IMR-90 (cell line): Measurements from ENCODE around the gene IL2. TPM values are rescaled to one million over a fixed set of nuclear protein-coding genes. Genes with fewer than 3 reads are reported as not detected.

Experiments
- ATAC-seq: fragments of 200-7000 bp; cut with Tn5 transposase; 2 replicates; pipeline ENCODE4 v1.9.1; 2020; ENCODE audit warnings: low read depth, mild to moderate bottlenecking, moderate library complexity
- BruUV-seq: library from RNA; stranded (reverse); fragments of 400-500 nt; replicated peaks from 2 replicates; lab custom pipeline; 2021; lab: Mats Ljungman, UMichigan
- CTCF ChIA-PET: fragments of 300-600 bp; formaldehyde crosslinking; extraction: SDS; loops from one replicate; lab custom pipeline; 2021; ENCODE audit warnings: antibody characterized with exemption; lab: Yijun Ruan, JAX
- POLR2A ChIA-PET: fragments of 300-600 bp; sonication (Branson Sonifier 250); formaldehyde crosslinking; loops from one replicate; lab custom pipeline; 2022; ENCODE audit warnings: antibody characterized with exemption; ENCODE audit not compliant: unreplicated experiment; lab: Charles Lee
- DNase-seq: peaks from one replicate; pipeline ENCODE4 v3.0.0; 2013
- H2AFZ ChIP-seq: replicated peaks from 2 replicates; pipeline ENCODE3; 2013; ENCODE audit warnings: low read length, mild to moderate bottlenecking; ENCODE audit not compliant: poor library complexity
- H2AK5ac ChIP-seq: 2 replicates; pipeline ENCODE4 v1.6.1; 2013; ENCODE audit warnings: low read depth, low read length, inconsistent platforms
- H2AK9ac ChIP-seq: replicated peaks from 2 replicates; pipeline ENCODE3; 2013; ENCODE audit warnings: mild to moderate bottlenecking, low read depth, low read length, moderate library complexity; ENCODE audit not compliant: poor library complexity
- H2BK120ac ChIP-seq: 2 replicates; pipeline ENCODE4 v1.6.1; 2013; ENCODE audit warnings: low read depth, low read length, inconsistent platforms
- H2BK15ac ChIP-seq: 3 replicates; pipeline ENCODE4 v1.6.1; 2013; ENCODE audit warnings: low read depth, low read length, inconsistent platforms
- H2BK20ac ChIP-seq: 2 replicates; pipeline ENCODE4 v1.6.1; 2013; ENCODE audit warnings: low read depth, mild to moderate bottlenecking, inconsistent platforms, low read length, moderate library complexity
- H2BK5ac ChIP-seq: 2 replicates; pipeline ENCODE4 v1.6.1; 2013; ENCODE audit warnings: mild to moderate bottlenecking, low read depth, low read length, inconsistent platforms; ENCODE audit not compliant: poor library complexity, severe bottlenecking
- H3K14ac ChIP-seq: replicated peaks from 2 replicates; pipeline ENCODE4 v1.6.1; 2013; ENCODE audit warnings: low read depth, low read length, inconsistent platforms
- H3K18ac ChIP-seq: 2 replicates; pipeline ENCODE4 v1.6.1; 2013; ENCODE audit warnings: low read depth, low read length, control low read depth
- H3K23ac ChIP-seq: 2 replicates; pipeline ENCODE4 v1.6.1; 2013; ENCODE audit warnings: low read depth, low read length, inconsistent platforms
- H3K27ac ChIP-seq: 2 replicates; pipeline ENCODE4 v1.5.1; 2013; ENCODE audit warnings: mild to moderate bottlenecking, control low read depth, low read length; ENCODE audit not compliant: insufficient read depth
- H3K27me3 ChIP-seq: 2 replicates; pipeline ENCODE4 v1.6.1; 2013; ENCODE audit warnings: low read length; ENCODE audit not compliant: control insufficient read depth, insufficient read depth
- H3K36me3 ChIP-seq: 2 replicates; pipeline ENCODE4 v1.6.1; 2013; ENCODE audit warnings: low read length, mixed read lengths; ENCODE audit not compliant: control insufficient read depth, insufficient read depth
- H3K4ac ChIP-seq: 2 replicates; pipeline ENCODE4 v1.6.1; 2013; ENCODE audit warnings: low read depth, low read length, inconsistent platforms
- H3K4me1 ChIP-seq: 2 replicates; pipeline ENCODE4 v1.6.1; 2013; ENCODE audit warnings: low read length, mixed read lengths; ENCODE audit not compliant: control insufficient read depth, insufficient read depth
- H3K4me2 ChIP-seq: 2 replicates; pipeline ENCODE4 v1.6.1; 2013; ENCODE audit warnings: low read depth, mild to moderate bottlenecking, control low read depth, low read length, moderate library complexity
- H3K4me3 ChIP-seq: 2 replicates; pipeline ENCODE4 v1.5.1; 2013; ENCODE audit warnings: low read depth, mild to moderate bottlenecking, control low read depth, low read length, moderate library complexity; ENCODE audit not compliant: insufficient read depth
- H3K56ac ChIP-seq: 2 replicates; pipeline ENCODE4 v1.6.1; 2013; ENCODE audit warnings: low read length, inconsistent platforms; ENCODE audit not compliant: insufficient read depth; ENCODE audit errors: extremely low read depth
- H3K79me1 ChIP-seq, 2 experiments: 2 replicates each; pipeline ENCODE4 v1.6.1; 2013; ENCODE audit warnings: low read length in 2 of 2, inconsistent platforms in 1 of 2, low read depth in 1 of 2
- H3K9ac ChIP-seq: 2 replicates; pipeline ENCODE4 v1.6.1; 2013; ENCODE audit warnings: low read depth, low read length, control low read depth
- H3K9me1 ChIP-seq: 2 replicates; pipeline ENCODE4 v1.6.1; 2013; ENCODE audit warnings: low read length, inconsistent platforms; ENCODE audit not compliant: insufficient read depth
- H3K9me3 ChIP-seq: 2 replicates; pipeline ENCODE4 v1.6.1; 2013; ENCODE audit warnings: low read length; ENCODE audit not compliant: control insufficient read depth, insufficient read depth
- H4K20me1 ChIP-seq: 2 replicates; pipeline ENCODE4 v1.6.1; 2013; ENCODE audit warnings: low read length, inconsistent platforms; ENCODE audit not compliant: insufficient read depth
- H4K5ac ChIP-seq: 2 replicates; pipeline ENCODE4 v1.6.1; 2013; ENCODE audit warnings: mild to moderate bottlenecking, low read depth, low read length, control low read depth
- H4K8ac ChIP-seq, 2 experiments: 2 replicates each; pipeline ENCODE4 v1.6.1; 2013; ENCODE audit warnings: low read depth in 2 of 2, low read length in 2 of 2, control low read depth in 1 of 2, inconsistent platforms in 1 of 2
- H4K91ac ChIP-seq: 2 replicates; pipeline ENCODE4 v1.6.1; 2013; ENCODE audit warnings: low read depth, low read length, inconsistent platforms; ENCODE audit not compliant: insufficient read depth
- CEBPB ChIP-seq: IDR thresholded peaks from 2 replicates; pipeline ENCODE4 v1.6.1; 2012; ENCODE audit warnings: low read depth, low read length, improper control_type of control experiment
- MAFK ChIP-seq: IDR thresholded peaks from 2 replicates; pipeline ENCODE4 v1.6.1; 2012; ENCODE audit warnings: low read depth, low read length, improper control_type of control experiment
- SMC3 ChIP-seq: fragments of 150-350 bp; IDR thresholded peaks from 2 replicates; pipeline ENCODE4 v1.6.1; 2016; ENCODE audit warnings: low read depth, mild to moderate bottlenecking, antibody characterized with exemption, low read length, moderate library complexity
- WGBS, 2 experiments: methylation state at CpG; one replicate each; pipeline versions ENCODE4 v1.1.5 to v1.1.7; 2013; ENCODE audit warnings: missing lambda C conversion rate in 2 of 2; ENCODE audit not compliant: insufficient read length in 1 of 2; ENCODE audit errors: extremely low coverage in 2 of 2; 5-methylcytosine and 5-hydroxymethylcytosine counted together
- dilution Hi-C: fragments of 300-500 bp; cut with HindIII; formaldehyde crosslinking; loops from one replicate; pipeline ENCODE4 v1.14.3; 2018; ENCODE audit warnings: low sequenced_read_pairs; ENCODE audit not compliant: unreplicated experiment
- in situ Hi-C: fragments of 300-500 bp; cut with MboI; formaldehyde crosslinking; loops from 3 replicates; pipeline ENCODE4 v1.14.3; 2019; ENCODE audit warnings: low sequenced_read_pairs, inconsistent platforms, mixed read lengths
- intact Hi-C: fragments of 100-400 bp; cut with micrococcal nuclease; formaldehyde crosslinking; loops from 2 replicates; pipeline ENCODE4 v1.10.0; 2022
- polyA plus RNA-seq, 3 experiments: library from polyadenylated mRNA; depleted of rRNA; stranded (reverse); fragments of >200 nt; gene quantifications; 2 replicates each; pipeline ENCODE4 v1.2.3, GENCODE V29; 2012; ENCODE audit warnings: low replicate concordance in 1 of 3
- total RNA-seq: library from RNA; depleted of rRNA; stranded (reverse); fragments of >200 nt; gene quantifications from 2 replicates; pipeline ENCODE4 v1.2.3, GENCODE V29; 2012

The IL2 gene
- total and polyA plus RNA-seq, 2 of the 4 experiments (the other 2 are of a cell fraction): not detected

GRCh38 chr4:122434285-122434684 lies 22.2 kb downstream of the IL2 start:
- H4K91ac ChIP-seq: no peak overlapping the region
- H3K4me1 ChIP-seq: no peaks in the 10 kb centered on the region
- H2BK120ac ChIP-seq: no peak overlapping the region
- peaks cover 5% of the 10 kb centered on the region for H3K27me3 ChIP-seq
- ATAC-seq (no peak), DNase-seq (no peak)
- in situ Hi-C loops (no loop called here), dilution Hi-C loops (no loop called here), intact Hi-C loops (no loop called here)
- no peak overlapping the region for H2BK20ac ChIP-seq
- H4K20me1 ChIP-seq: no peaks in the 10 kb centered on the region
- no peak overlapping the region for H4K8ac ChIP-seq
- H2BK5ac ChIP-seq: no peak overlapping the region
- no peak overlapping the region for H3K4me2 ChIP-seq
- H2AK9ac ChIP-seq: no peak overlapping the region
- H3K9me1 ChIP-seq: no peaks in the 10 kb centered on the region
- no peak overlapping the region for H3K4ac ChIP-seq
- H2AK5ac ChIP-seq: no peak overlapping the region
- no peak overlapping the region for H3K14ac ChIP-seq
- no peak overlapping the region for H3K18ac ChIP-seq
- POLR2A ChIA-PET: no interaction called here
- H3K4me3 ChIP-seq: no peak overlapping the region
- no peak overlapping the region for H2AFZ ChIP-seq
- H4K5ac ChIP-seq: no peak overlapping the region
- no CpG with 5 or more reads among the region's 3 CpGs for WGBS, 2 experiments
- TF ChIP-seq MAFK (no peak), SMC3 (no peak), CEBPB (no peak)
- no peak overlapping the region for H2BK15ac ChIP-seq
- H3K56ac ChIP-seq: no peak overlapping the region
- H3K9me3 ChIP-seq: no peaks in the 10 kb centered on the region
- no peak overlapping the region for H3K23ac ChIP-seq
- no peaks in the 10 kb centered on the region for H3K36me3 ChIP-seq
- CTCF ChIA-PET: no interaction called here
- H3K79me1 ChIP-seq: no peaks in the 10 kb centered on the region
- H3K27ac ChIP-seq: no peak overlapping the region
- no peak overlapping the region for H3K9ac ChIP-seq
- BruUV-seq: no TSS peak
